MM.1S (cell line): ENCODE measurements around the gene PNPLA5.
A peak's percentile ranks its signal among the peaks of the same experiment; 100 is the strongest.
"Not testable (repeated sequence)": the region's sequence is repeated elsewhere in the genome, so short reads cannot be mapped to it uniquely, and the experiment has no call there.

Experiments used
- DNase-seq: peaks from one replicate; pipeline ENCODE4 v3.0.0-alpha.2; 2015
- H2AFZ ChIP-seq: fragments of 300-600 bp; sonication (generic); 2 replicates; pipeline ENCODE4 v1.6.0; 2016; ENCODE audit warnings: antibody characterized with exemption, low read length
- H3F3A ChIP-seq: fragments of 300-600 bp; sonication (generic); 2 replicates; pipeline ENCODE4 v1.6.1; 2016; ENCODE audit warnings: mild to moderate bottlenecking, antibody characterized with exemption, low read length, moderate library complexity, mixed read lengths; ENCODE audit not compliant: insufficient read depth
- H3K27ac ChIP-seq: fragments of 300-600 bp; sonication (generic); 2 replicates; pipeline ENCODE4 v1.5.1; 2016; ENCODE audit warnings: mild to moderate bottlenecking, low read length
- H3K27me3 ChIP-seq: fragments of 300-600 bp; sonication (generic); replicated peaks from 2 replicates; pipeline ENCODE4 v1.6.0; 2016; ENCODE audit warnings: low read length; ENCODE audit not compliant: insufficient read depth
- H3K36me3 ChIP-seq: fragments of 300-600 bp; sonication (generic); replicated peaks from 2 replicates; pipeline ENCODE4 v1.6.1; 2016; ENCODE audit warnings: mild to moderate bottlenecking, low read length, mixed read lengths; ENCODE audit not compliant: insufficient read depth
- H3K4me1 ChIP-seq: fragments of 300-600 bp; sonication (generic); 2 replicates; pipeline ENCODE4 v1.6.1; 2016; ENCODE audit warnings: low read length, mixed read lengths
- H3K4me2 ChIP-seq: fragments of 300-600 bp; sonication (generic); 2 replicates; pipeline ENCODE4 v1.6.0; 2016; ENCODE audit warnings: low read depth, low read length
- H3K4me3 ChIP-seq: fragments of 300-600 bp; sonication (generic); 2 replicates; pipeline ENCODE4 v1.5.1; 2016; ENCODE audit warnings: low read length, mixed read lengths
- H3K79me2 ChIP-seq: fragments of 300-600 bp; sonication (generic); 2 replicates; pipeline ENCODE4 v1.6.1; 2016; ENCODE audit warnings: mixed run types, low read length, mixed read lengths
- H3K9ac ChIP-seq: fragments of 300-600 bp; sonication (generic); 2 replicates; pipeline ENCODE4 v1.6.1; 2016; ENCODE audit warnings: low read length, mixed read lengths
- H3K9me2 ChIP-seq: fragments of 300-600 bp; sonication (generic); replicated peaks from 2 replicates; pipeline ENCODE4 v1.6.1; 2016; ENCODE audit warnings: mild to moderate bottlenecking, low read length, mixed read lengths; ENCODE audit not compliant: insufficient read depth
- H3K9me3 ChIP-seq: fragments of 300-600 bp; sonication (generic); replicated peaks from 2 replicates; pipeline ENCODE4 v1.6.1; 2016; ENCODE audit warnings: mild to moderate bottlenecking, low read length, mixed read lengths; ENCODE audit not compliant: insufficient read depth
- H4K20me1 ChIP-seq: fragments of 300-600 bp; sonication (generic); 2 replicates; pipeline ENCODE4 v1.6.1; 2016; ENCODE audit warnings: mild to moderate bottlenecking, low read length, moderate library complexity, mixed read lengths; ENCODE audit not compliant: insufficient read depth
- CTCF ChIP-seq: fragments of 300-600 bp; sonication (generic); IDR thresholded peaks from 2 replicates; pipeline ENCODE4 v1.5.1; 2016; ENCODE audit warnings: antibody characterized with exemption, low read length, mixed read lengths
- EZH2 ChIP-seq: fragments of 300-600 bp; sonication (generic); optimal IDR thresholded peaks from 2 replicates; pipeline ENCODE3; 2017; ENCODE audit warnings: low read depth, mild to moderate bottlenecking, antibody characterized with exemption, low read length, mixed read lengths
- EZH2phosphoT487 ChIP-seq: fragments of 300-600 bp; sonication (generic); IDR thresholded peaks from 2 replicates; pipeline ENCODE4 v1.6.1; 2018; ENCODE audit warnings: antibody characterized with exemption, low read length

Gene PNPLA5

GRCh38 chr22:43904412-43904811 lies 12.6 kb upstream of the PNPLA5 start:
- H3K4me2 ChIP-seq, H3K4me1 ChIP-seq, H3K36me3 ChIP-seq, H2AFZ ChIP-seq, H3K4me3 ChIP-seq, H3K27ac ChIP-seq, H3K9ac ChIP-seq, H3K9me2 ChIP-seq, DNase-seq, H4K20me1 ChIP-seq, H3K79me2 ChIP-seq, H3F3A ChIP-seq, H3K9me3 ChIP-seq: not testable (repeated sequence)
- peak; percentile 30 for TF ChIP-seq CTCF
- H3K27me3 ChIP-seq = peaks cover 75% of the 10 kb centered on the region

GRCh38 chr22:43903033-43903432 lies 11.2 kb upstream of the PNPLA5 start:
- not testable (repeated sequence) for H2AFZ ChIP-seq, DNase-seq, H3K4me2 ChIP-seq, H3K4me1 ChIP-seq, H4K20me1 ChIP-seq, H3F3A ChIP-seq, H3K36me3 ChIP-seq, H3K9me3 ChIP-seq, H3K9ac ChIP-seq, H3K27ac ChIP-seq, H3K9me2 ChIP-seq, H3K79me2 ChIP-seq, H3K4me3 ChIP-seq
- peaks cover 79% of the 10 kb centered on the region for H3K27me3 ChIP-seq

GRCh38 chr22:43901976-43902643 lies 10.3 kb upstream of the PNPLA5 start:
- H3F3A ChIP-seq = no peaks in the 10 kb centered on the region
- no peaks in the 10 kb centered on the region for H3K9me2 ChIP-seq
- H2AFZ ChIP-seq = no peak overlapping the region
- H4K20me1 ChIP-seq = no peaks in the 10 kb centered on the region
- H3K4me1 ChIP-seq = no peaks in the 10 kb centered on the region
- TF ChIP-seq EZH2phosphoT487 (no peak), EZH2 (no peak), CTCF (no peak)
- H3K9me3 ChIP-seq = no peaks in the 10 kb centered on the region
- no peak for DNase-seq
- H3K4me2 ChIP-seq = no peak overlapping the region
- H3K4me3 ChIP-seq = no peak overlapping the region
- no peaks in the 10 kb centered on the region for H3K79me2 ChIP-seq
- no peak overlapping the region for H3K27ac ChIP-seq
- H3K27me3 ChIP-seq = peaks cover 79% of the 10 kb centered on the region
- no peaks in the 10 kb centered on the region for H3K36me3 ChIP-seq
- H3K9ac ChIP-seq = no peak overlapping the region

GRCh38 chr22:43900206-43900605 lies 8.4 kb upstream of the PNPLA5 start:
- H4K20me1 ChIP-seq = no peaks in the 10 kb centered on the region
- H3K27me3 ChIP-seq = peaks cover 77% of the 10 kb centered on the region
- TF ChIP-seq CTCF = no peak
- no peak for TF ChIP-seq EZH2
- H3K9ac ChIP-seq = no peak overlapping the region
- H2AFZ ChIP-seq = no peak overlapping the region
- no peak overlapping the region for H3K4me2 ChIP-seq
- DNase-seq = no peak
- H3K9me3 ChIP-seq = no peaks in the 10 kb centered on the region
- no peak overlapping the region for H3K4me3 ChIP-seq
- H3F3A ChIP-seq = no peaks in the 10 kb centered on the region
- no peak overlapping the region for H3K27ac ChIP-seq
- no peaks in the 10 kb centered on the region for H3K79me2 ChIP-seq
- no peaks in the 10 kb centered on the region for H3K9me2 ChIP-seq
- no peaks in the 10 kb centered on the region for H3K4me1 ChIP-seq
- H3K36me3 ChIP-seq = no peaks in the 10 kb centered on the region
